Tibial artery (tissue), 4 donors: Measurements from ENCODE around the gene TSPAN7.

Source experiments
- DNase-seq, 2 donors: peaks; one replicate each; pipeline ENCODE4 v3.0.0-alpha.2; 2019
- H3K27ac ChIP-seq, 2 donors: fragments of 200-600 bp; sonication (generic) in 1 of 2; 1 replicate in 1 of 2; 2 replicates in 1 of 2; pipeline ENCODE4 v1.5.1; 2018 to 2019; ENCODE audit warnings: mild to moderate bottlenecking in 1 of 2
- H3K27me3 ChIP-seq, 2 donors: fragments of 200-600 bp; sonication (generic) in 1 of 2; one replicate each; pipeline versions ENCODE4 v1.5.1 to v1.6.0; 2016 to 2019
- H3K36me3 ChIP-seq, 3 donors: fragments of 200-600 bp; sonication (generic) in 2 of 3; one replicate each; pipeline ENCODE4 v1.5.1; 2016 to 2019; ENCODE audit warnings: mild to moderate bottlenecking in 2 of 3
- H3K4me1 ChIP-seq, 4 donors: fragments of 200-600 bp; sonication (generic) in 2 of 4; 1 replicate in 3 of 4; 2 replicates in 1 of 4; pipeline ENCODE4 v1.5.1; 2016 to 2019
- H3K4me3 ChIP-seq, 2 donors: fragments of 200-600 bp; sonication (generic) in 1 of 2; 1 replicate in 1 of 2; 2 replicates in 1 of 2; pipeline ENCODE4 v1.5.1; 2018 to 2019; ENCODE audit warnings: mild to moderate bottlenecking in 2 of 2
- H3K9me3 ChIP-seq, 3 donors: fragments of 200-600 bp; sonication (generic) in 1 of 3; one replicate each; pipeline ENCODE4 v1.5.1; 2016 to 2019
- CTCF ChIP-seq, 2 experiments: fragments of 200-600 bp in 1 of 2; fragments of 450-650 bp in 1 of 2; IDR thresholded peaks; one replicate each; pipeline ENCODE4 v1.5.1; 2017 to 2019; ENCODE audit warnings: antibody characterized with exemption in 2 of 2, mild to moderate bottlenecking in 1 of 2, moderate library complexity in 1 of 2
- intact Hi-C: fragments of 100-400 bp; cut with DNase I; formaldehyde crosslinking; loops from one replicate; pipeline ENCODE4 v1.15.0; 2023; ENCODE audit warnings: low total_unique reads

Gene TSPAN7

GRCh38 chrX:38560776-38561125 is 591 bp upstream of the TSPAN7 start:
- Histone ChIP-seq H3K4me3 (peak overlapping the region; percentile 53 to 61), H3K4me1 (peaks cover 0 to 4% (median 2%) of the 10 kb centered on the region in 4 donors), H3K27ac (no peak overlapping the region), H3K36me3 (no peaks in the 10 kb centered on the region), H3K27me3 (no peaks in the 10 kb centered on the region), H3K9me3 (no peaks in the 10 kb centered on the region)
- DNase-seq, result no peak
- intact Hi-C loops, result no loop called here
- no peak for TF ChIP-seq CTCF (IDR thresholded peaks at IDR 0.05)

GRCh38 chrX:38561951-38562719 is 793 bp downstream of the TSPAN7 start:
- no peaks in the 10 kb centered on the region for H3K9me3 ChIP-seq
- no peaks in the 10 kb centered on the region for H3K36me3 ChIP-seq
- peak; percentile 19 to 57 for DNase-seq
- H3K27ac ChIP-seq, result no peak overlapping the region
- H3K27me3 ChIP-seq, result no peaks in the 10 kb centered on the region
- peak overlapping the region; percentile 53 to 61 for H3K4me3 ChIP-seq
- intact Hi-C loops, result no loop called here
- TF ChIP-seq CTCF (IDR thresholded peaks at IDR 0.05), result no peak
- peaks cover 0 to 4% (median 2%) of the 10 kb centered on the region in 4 donors for H3K4me1 ChIP-seq

GRCh38 chrX:38563030-38563429 is 1.7 kb downstream of the TSPAN7 start:
- H3K27ac ChIP-seq, result no peak overlapping the region
- no peaks in the 10 kb centered on the region for H3K27me3 ChIP-seq
- peaks cover 0 to 4% (median 2%) of the 10 kb centered on the region in 4 donors for H3K4me1 ChIP-seq
- intact Hi-C loops, result no loop called here
- H3K4me3 ChIP-seq, result peak overlapping the region; percentile 53 to 61
- DNase-seq, result no peak
- no peaks in the 10 kb centered on the region for H3K9me3 ChIP-seq
- no peaks in the 10 kb centered on the region for H3K36me3 ChIP-seq
- TF ChIP-seq CTCF (IDR thresholded peaks at IDR 0.05), result no peak

GRCh38 chrX:38570396-38570795 is 9.1 kb downstream of the TSPAN7 start:
- no peaks in the 10 kb centered on the region for H3K36me3 ChIP-seq
- no peak for TF ChIP-seq CTCF (IDR thresholded peaks at IDR 0.05)
- no peaks in the 10 kb centered on the region for H3K4me1 ChIP-seq
- no peaks in the 10 kb centered on the region for H3K27me3 ChIP-seq
- H3K27ac ChIP-seq, result no peak overlapping the region
- DNase-seq, result no peak
- intact Hi-C loops, result no loop called here
- H3K9me3 ChIP-seq, result no peaks in the 10 kb centered on the region
- H3K4me3 ChIP-seq, result no peak overlapping the region

GRCh38 chrX:38571058-38571457 is 9.7 kb downstream of the TSPAN7 start:
- Histone ChIP-seq H3K27ac (no peak overlapping the region), H3K9me3 (no peaks in the 10 kb centered on the region), H3K36me3 (no peaks in the 10 kb centered on the region), H3K27me3 (no peaks in the 10 kb centered on the region), H3K4me1 (no peaks in the 10 kb centered on the region), H3K4me3 (no peak overlapping the region)
- no peak for TF ChIP-seq CTCF (IDR thresholded peaks at IDR 0.05)
- intact Hi-C loops, result no loop called here
- DNase-seq, result no peak
